ACHN (cell line): ENCODE results near the gene SLC2A8.

Experiments used
- DNase-seq: peaks from one replicate; pipeline ENCODE4 v3.0.0-alpha.2; 2015
- in situ Hi-C: cut with HindIII; loops from 2 replicates; pipeline ENCODE4 v1.10.0; 2017; ENCODE audit warnings: low sequenced_read_pairs, low pct_ligation_motif_present, low pct_unique_long_range_greater_than_20kb

The SLC2A8 gene

GRCh38 chr9:127396808-127397645, at the start of gene SLC2A8:
TSS of gene SLC2A8 (plus strand) at chr9:127397169. CDS start at chr9:127397231, 62 bp downstream.
- in situ Hi-C loops = no loop called here
- DNase-seq = peak; percentile 99

DNA sequence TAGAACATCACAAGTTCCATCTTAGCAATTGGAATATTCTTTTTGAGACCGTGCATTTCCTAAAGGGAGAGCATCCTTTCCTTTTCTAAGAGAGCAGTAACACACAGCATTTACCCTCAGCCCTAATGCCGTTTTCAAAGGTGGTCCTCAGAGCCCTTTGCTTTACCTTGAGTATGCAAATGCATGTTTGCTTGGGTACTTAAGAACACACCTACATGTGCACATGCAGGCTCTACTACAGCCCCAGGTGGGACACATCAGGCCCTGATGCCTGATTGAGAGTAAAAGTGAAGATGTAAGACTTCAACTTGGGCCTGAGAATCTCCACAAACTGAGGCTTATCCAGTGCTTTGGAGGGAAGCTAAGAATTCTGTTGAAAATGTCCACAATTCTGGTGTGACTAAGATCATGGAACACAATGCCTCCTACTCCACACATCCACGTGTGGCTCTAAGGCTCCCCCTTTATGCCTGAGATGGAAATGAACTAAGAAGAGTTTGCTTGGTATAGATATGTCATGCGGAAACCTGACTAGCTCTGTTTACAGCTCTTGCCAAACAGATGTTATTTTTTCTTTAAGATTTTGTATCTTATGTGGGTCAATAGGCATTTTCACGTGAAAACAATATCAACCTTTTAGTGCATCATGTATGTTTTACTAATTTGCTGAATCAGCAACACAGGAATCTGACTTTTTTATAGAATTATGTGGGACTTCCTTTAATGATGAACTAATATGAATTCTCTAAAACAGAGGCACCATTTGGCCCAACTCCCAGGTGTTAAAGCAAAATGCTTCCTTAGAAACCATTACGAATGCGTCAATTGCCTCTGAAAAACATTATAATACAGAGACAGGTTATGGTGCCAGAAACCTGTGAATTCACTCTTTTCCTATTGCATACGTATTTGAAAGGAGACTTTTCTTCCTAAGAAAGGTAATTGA, 48.9 kb upstream of the SLC2A8 start:
- in situ Hi-C loops = no loop called here
- peak; percentile 51 for DNase-seq

DNA sequence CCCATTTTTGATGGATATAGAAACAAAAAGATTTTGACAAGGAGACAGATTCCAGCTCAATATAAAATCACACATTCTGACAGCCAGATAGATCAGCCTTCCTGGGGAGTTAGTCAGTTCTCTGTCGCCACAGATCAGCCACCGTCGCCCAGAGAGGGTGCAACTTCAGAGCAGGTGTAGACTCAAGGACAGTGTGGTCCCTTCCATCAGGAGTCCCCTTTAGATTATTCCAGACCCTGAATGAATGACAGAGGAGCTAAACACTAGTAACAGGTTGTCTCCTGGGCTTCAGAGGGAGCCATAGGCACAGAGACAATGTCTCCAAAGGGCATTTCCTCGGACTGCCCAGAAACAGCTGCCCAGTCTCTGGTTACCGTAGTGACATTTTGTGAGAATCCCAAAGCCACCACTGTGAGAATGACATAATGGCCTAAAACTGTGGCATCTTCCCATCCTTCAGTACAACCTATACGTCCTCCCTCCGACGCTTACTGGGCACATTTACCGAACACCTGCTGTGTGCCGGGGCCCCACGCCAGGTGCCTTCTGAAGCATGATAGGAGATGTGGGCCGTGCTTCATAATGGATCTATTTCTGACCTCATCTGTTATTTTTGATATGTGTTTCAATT, 47.4 kb upstream of the SLC2A8 start:
- in situ Hi-C loops = no loop called here
- no peak for DNase-seq

DNA sequence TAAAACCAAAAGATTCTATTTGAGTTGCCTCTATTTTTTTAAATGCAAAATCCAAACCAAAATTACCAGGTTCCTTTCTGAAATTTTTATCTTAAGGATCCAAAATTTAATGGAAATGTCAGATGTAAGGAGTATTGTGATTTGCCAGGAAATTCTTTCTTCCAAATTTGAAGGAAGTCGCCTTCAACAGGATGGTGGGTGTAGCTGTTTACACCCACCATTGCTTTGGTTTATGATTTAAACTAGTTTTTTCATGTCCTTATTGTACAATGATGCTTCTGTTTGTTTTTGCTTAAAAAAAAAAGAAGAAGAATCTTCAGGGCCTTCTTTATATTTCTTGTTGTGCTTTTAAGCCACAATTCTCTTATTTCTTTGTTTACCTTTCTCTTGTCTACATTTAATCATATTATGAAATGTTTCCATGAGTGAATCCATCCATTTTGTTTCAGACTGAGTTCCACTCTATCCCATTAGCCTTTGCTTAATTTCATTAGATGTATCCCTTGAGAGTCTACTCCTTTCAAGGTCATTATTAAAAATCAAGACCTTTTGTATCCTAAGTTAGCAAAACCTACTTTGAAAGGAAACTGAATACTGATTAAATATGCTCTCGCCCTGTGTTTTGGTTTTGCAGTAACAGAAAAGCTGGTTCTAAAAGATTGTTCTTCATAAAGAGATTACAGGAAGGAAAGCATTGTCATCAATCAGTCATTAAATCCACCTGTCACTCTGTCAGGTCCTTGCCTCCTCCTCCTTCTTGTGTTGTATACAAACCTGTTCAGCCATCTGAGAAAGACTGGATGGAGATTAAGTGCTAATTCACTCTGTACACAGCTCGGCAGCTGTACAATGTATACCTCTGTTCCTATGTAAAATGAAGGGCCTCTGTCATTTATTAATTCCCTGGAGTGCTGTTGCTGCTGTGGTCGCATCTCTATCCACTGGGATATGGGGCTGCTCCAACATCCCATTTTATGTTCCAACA, 45.5 kb upstream of the SLC2A8 start:
- in situ Hi-C loops = no loop called here
- DNase-seq = no peak

- DNase-seq = no peak
- in situ Hi-C loops = no loop called here
Observed at GRCh38 chr9:127353882-127354281, 43.1 kb upstream of the SLC2A8 start.

DNA sequence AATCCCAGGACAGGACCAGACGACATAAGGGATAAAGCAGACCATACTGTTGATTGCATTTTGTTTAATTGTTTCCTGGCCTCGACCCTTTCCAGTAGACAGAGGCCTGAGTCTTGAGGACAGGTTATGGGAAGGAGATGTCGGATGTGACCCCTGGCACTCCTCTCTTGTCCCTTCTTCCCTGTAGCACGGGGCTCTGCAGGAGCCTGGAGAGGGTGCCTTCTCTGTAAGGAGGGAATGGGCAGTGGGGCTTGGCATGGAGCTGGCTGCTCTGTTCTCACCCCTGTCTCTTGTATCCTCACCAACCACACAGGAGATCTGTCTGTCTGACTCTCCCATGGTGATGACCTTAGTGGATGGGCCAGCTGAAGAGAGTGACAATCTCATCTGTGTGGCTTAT, 40.1 kb upstream of the SLC2A8 start:
- in situ Hi-C loops = no loop called here
- DNase-seq = no peak

GRCh38 chr9:127358023-127358535, 38.9 kb upstream of the SLC2A8 start:
- DNase-seq = no peak
- in situ Hi-C loops = no loop called here

DNA sequence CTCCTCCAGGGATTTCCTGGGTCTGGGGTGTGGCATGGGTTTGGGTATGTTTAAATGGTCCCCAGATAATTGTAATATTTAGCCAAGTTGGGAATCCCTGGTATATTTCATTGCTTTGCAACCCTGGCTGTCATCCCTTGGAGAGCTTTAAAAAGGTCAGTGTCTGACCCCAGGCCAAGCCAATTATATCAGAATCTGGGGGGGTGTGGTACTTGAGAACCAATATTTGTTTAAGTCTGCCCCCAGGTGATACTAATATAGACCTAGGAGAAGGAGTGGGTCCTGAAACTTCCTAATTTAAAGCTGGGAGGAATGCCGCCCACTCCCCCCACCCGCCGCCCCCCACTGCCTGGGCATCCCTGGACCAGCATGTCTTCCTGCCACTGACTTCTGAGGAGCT, 38.2 kb upstream of the SLC2A8 start:
- in situ Hi-C loops = no loop called here
- DNase-seq = no peak

DNA sequence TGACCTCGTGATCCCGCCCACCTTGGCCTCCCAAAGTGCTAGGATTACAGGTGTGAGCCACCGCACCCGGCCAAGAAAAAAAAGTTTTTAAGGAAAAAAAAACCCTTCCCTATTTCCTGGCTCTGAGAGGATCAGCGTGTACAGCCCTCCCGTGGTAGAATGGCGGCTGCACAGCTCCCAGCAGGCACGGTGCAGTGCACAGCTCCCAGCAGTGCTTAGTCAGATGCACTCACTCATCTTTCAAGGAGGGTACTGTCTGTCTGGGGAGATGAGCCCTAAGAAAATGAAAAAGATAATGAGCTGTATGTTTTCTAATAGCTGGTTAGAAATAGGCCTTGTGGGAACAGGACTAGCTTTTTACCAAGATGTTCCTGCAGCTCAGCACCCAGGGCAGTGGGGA, 36.7 kb upstream of the SLC2A8 start:
- in situ Hi-C loops = no loop called here

DNA sequence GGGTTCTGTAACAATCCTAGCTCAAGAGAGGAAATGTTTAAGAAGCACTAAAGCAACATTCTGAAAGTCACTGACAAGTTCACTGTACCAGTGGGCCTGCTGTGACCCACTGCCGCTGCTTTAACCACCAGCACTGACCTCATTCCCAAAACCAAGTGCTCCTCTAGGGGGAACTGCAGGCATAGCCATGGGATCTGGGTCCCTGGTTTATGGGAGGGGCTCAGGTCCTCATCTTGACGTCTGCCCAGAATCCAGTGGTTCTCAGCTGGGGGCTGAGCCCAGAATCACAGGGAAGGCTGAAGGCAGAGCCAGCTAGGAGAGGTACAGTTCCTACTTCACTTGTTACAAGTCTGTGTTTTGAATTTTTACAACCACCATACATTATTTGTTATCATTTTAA, 36.1 kb upstream of the SLC2A8 start:
- peak; percentile 28 for DNase-seq
- in situ Hi-C loops = no loop called here

More for the DNA sequence above, 36.7 kb upstream of the SLC2A8 start:
- no peak for DNase-seq

DNA sequence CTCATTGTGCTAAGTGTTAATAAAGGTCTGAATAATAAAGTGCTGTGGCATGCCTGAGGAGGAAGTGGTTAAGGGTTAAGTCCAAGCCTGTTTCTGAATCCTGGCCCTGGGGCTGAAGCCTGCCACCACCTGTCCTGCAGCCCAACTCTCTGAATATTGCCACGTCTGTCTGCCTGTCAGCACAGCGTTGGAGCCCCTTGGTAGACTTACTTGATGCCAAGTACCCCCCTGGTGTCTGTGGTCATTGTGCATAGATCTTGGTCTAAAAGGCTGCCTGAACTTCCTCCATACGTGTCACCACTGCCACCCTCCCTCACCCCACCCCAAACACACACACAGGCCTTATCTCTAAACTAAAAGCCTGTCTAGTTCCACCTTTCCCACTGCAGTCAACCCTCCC, 35.4 kb upstream of the SLC2A8 start:
- in situ Hi-C loops = no loop called here
- no peak for DNase-seq

DNA sequence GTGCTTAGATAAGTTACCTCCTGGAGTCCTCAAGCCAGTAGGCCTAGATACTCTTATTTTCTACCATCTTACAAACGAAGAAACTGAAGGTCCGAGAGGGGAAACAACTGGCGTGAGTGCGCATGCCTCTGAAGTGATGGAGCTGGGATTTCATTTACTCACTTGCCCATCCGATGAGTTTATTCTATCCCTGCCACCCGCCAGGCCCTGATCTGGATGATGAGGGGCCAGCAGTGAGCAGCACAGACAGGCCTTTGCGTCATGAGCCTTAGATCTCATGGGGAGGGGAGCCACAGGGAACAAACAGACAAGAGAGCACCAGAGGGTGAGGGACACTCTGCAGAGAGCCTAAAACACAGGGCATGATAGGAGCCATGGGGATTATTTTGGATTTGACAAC, 34.1 kb upstream of the SLC2A8 start:
- in situ Hi-C loops = no loop called here
- no peak for DNase-seq

- in situ Hi-C loops = no loop called here
- DNase-seq = no peak
Observed at GRCh38 chr9:127365461-127365860, 31.5 kb upstream of the SLC2A8 start.

GRCh38 chr9:127366594-127366993, 30.4 kb upstream of the SLC2A8 start:
- in situ Hi-C loops = no loop called here
- no peak for DNase-seq

DNA sequence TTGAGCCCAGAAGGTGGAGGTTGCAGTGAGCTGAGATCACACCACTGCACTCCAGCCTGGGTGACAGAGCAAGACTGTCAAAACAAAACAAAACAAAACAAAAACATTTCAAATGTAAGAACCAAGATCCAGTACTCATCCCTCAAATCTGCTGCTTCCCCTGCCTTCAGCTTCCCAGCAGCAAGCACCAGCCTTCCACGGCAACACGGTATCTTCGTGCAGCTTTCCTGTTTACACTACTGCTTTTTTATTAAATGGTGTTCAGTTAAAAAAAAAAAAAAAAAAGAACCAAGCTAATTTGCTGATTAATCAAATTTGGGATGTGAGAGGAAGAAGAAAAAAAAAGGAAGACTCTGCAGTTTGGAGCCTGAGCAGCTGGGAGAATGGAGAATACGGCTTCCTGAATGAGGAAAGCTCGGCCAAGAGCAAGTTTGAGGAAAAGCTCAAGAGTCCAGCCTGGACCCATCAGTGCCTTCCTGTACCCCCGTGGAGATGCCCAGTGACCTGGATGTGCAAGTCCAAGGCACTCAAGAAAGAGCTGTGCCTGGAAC, 28.0 kb upstream of the SLC2A8 start:
- no peak for DNase-seq
- in situ Hi-C loops = no loop called here

GRCh38 chr9:127369428-127369827, 27.5 kb upstream of the SLC2A8 start:
- no peak for DNase-seq

DNA sequence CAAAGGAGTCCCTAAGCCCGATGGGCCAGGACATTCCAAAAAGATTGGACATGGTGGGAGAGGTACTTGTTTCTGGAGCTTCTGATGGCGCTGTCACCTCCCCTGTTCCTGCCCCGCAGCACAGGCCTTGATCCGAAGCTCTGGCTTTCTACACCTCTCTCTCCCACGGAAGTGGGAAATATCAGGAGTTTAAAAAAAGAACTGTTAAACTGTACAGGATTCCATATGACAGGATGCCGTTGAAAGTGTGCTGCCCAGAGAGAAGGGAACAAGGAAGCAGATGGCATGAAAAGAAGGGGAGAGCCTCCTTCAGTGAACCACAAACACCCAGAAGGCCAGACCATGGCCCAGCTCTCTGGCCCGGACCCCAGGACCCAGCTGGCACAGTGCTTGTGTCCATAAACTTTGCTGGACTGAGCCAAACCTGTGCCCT, 26.8 kb upstream of the SLC2A8 start:
- in situ Hi-C loops = no loop called here

More at GRCh38 chr9:127369428-127369827, 27.5 kb upstream of the SLC2A8 start:
- in situ Hi-C loops = no loop called here

More for the DNA sequence above, 26.8 kb upstream of the SLC2A8 start:
- no peak for DNase-seq
